Neural progenitor cell (in vitro differentiated cells): Measurements from ENCODE around the gene FAT2. TPM values are rescaled to one million over a fixed set of nuclear protein-coding genes. Genes with fewer than 3 reads are reported as not detected.

Source experiments
- DNase-seq: peaks from one replicate; pipeline ENCODE4 v3.0.0-alpha.2; 2016; ENCODE audit warnings: low spot score
- H2AFZ ChIP-seq: fragments of 200-600 bp; sonication (generic); replicated peaks from 2 replicates; pipeline ENCODE4 v1.6.1; 2016; ENCODE audit warnings: antibody characterized with exemption
- H3F3A ChIP-seq: fragments of 200-600 bp; sonication (generic); 2 replicates; pipeline ENCODE4 v1.6.1; 2016; ENCODE audit warnings: antibody characterized with exemption, low read depth
- H3K27ac ChIP-seq: fragments of 200-600 bp; sonication (generic); 2 replicates; pipeline ENCODE4 v1.5.1; 2016; ENCODE audit warnings: mild to moderate bottlenecking
- H3K27me3 ChIP-seq: fragments of 200-600 bp; sonication (generic); 2 replicates; pipeline ENCODE4 v1.6.1; 2016; ENCODE audit warnings: mild to moderate bottlenecking, moderate library complexity
- H3K36me3 ChIP-seq: fragments of 200-600 bp; sonication (generic); 2 replicates; pipeline ENCODE4 v1.5.1; 2016
- H3K4me1 ChIP-seq: fragments of 200-600 bp; sonication (generic); 2 replicates; pipeline ENCODE4 v1.6.1; 2016; ENCODE audit warnings: mixed run types
- H3K4me2 ChIP-seq: fragments of 200-600 bp; sonication (generic); 2 replicates; pipeline ENCODE4 v1.6.1; 2016
- H3K4me3 ChIP-seq: fragments of 200-600 bp; sonication (generic); 2 replicates; pipeline ENCODE4 v1.5.1; 2016
- H3K79me2 ChIP-seq: fragments of 200-600 bp; sonication (generic); 2 replicates; pipeline ENCODE4 v1.6.1; 2016; ENCODE audit warnings: low read depth
- H3K9ac ChIP-seq: fragments of 200-600 bp; sonication (generic); 2 replicates; pipeline ENCODE4 v1.6.1; 2016
- H3K9me3 ChIP-seq: fragments of 200-600 bp; sonication (generic); 2 replicates; pipeline ENCODE4 v1.5.1; 2016; ENCODE audit warnings: low read depth
- H4K20me1 ChIP-seq: fragments of 200-600 bp; sonication (generic); 2 replicates; pipeline ENCODE4 v1.6.1; 2016; ENCODE audit warnings: low read depth
- H3K27ac Mint-ChIP-seq: 3 replicates; pipeline ENCODE4 v1.8.0; 2021; ENCODE audit warnings: mixed read lengths
- H3K27me3 Mint-ChIP-seq: 2 replicates; pipeline ENCODE4 v1.8.0; 2022; ENCODE audit warnings: low read depth, mild to moderate bottlenecking, inconsistent platforms, moderate library complexity, mixed read lengths; ENCODE audit not compliant: insufficient read depth
- H3K36me3 Mint-ChIP-seq: 3 replicates; pipeline ENCODE4 v1.8.0; 2021; ENCODE audit warnings: mixed read lengths
- H3K4me1 Mint-ChIP-seq: 3 replicates; pipeline ENCODE4 v1.8.0; 2021; ENCODE audit warnings: mixed read lengths
- H3K4me3 Mint-ChIP-seq: 3 replicates; pipeline ENCODE4 v1.8.0; 2021; ENCODE audit warnings: mild to moderate bottlenecking, moderate library complexity, mixed read lengths
- H3K9me3 Mint-ChIP-seq: 3 replicates; pipeline ENCODE4 v1.8.0; 2020; ENCODE audit warnings: mixed read lengths
- CTCF ChIP-seq: fragments of 200-600 bp; sonication (generic); IDR thresholded peaks from 2 replicates; pipeline ENCODE4 v1.5.1; 2017; ENCODE audit warnings: antibody characterized with exemption, mild to moderate bottlenecking
- EZH2 ChIP-seq: fragments of 200-600 bp; sonication (generic); IDR thresholded peaks from 2 replicates; pipeline ENCODE4 v1.6.1; 2017; ENCODE audit warnings: antibody characterized with exemption, mild to moderate bottlenecking, moderate library complexity
- EZH2phosphoT487 ChIP-seq: fragments of 200-600 bp; sonication (generic); IDR thresholded peaks from 2 replicates; pipeline ENCODE4 v1.6.1; 2017; ENCODE audit warnings: antibody characterized with exemption
- total RNA-seq: library from RNA; depleted of rRNA; stranded (reverse); fragments of >200 nt; gene quantifications from 2 replicates; pipeline ENCODE4 v1.2.3, GENCODE V29; 2015; ENCODE audit warnings: low replicate concordance

Gene FAT2
- total RNA-seq, 1 donor from 2014 or later, result 0.36 TPM

- H3K27ac ChIP-seq, result no peak overlapping the region
- peaks cover 8% of the 10 kb centered on the region for H3K27me3 Mint-ChIP-seq
Observed at GRCh38 chr5:151625285-151625684, 34.2 kb upstream of the FAT2 start.

GRCh38 chr5:151624476-151624875 is 33.3 kb upstream of the FAT2 start:
- H3K27me3 Mint-ChIP-seq, result peaks cover 8% of the 10 kb centered on the region
- peak overlapping the region; percentile 65 for H2AFZ ChIP-seq
- no peaks in the 10 kb centered on the region for H3K9me3 Mint-ChIP-seq
- H3K4me3 ChIP-seq, result no peak overlapping the region
- H4K20me1 ChIP-seq, result no peaks in the 10 kb centered on the region
- no peak overlapping the region for H3K4me3 Mint-ChIP-seq
- H3K9ac ChIP-seq, result peak overlapping the region; percentile 11
- H3K9me3 ChIP-seq, result no peaks in the 10 kb centered on the region
- no peaks in the 10 kb centered on the region for H3K36me3 ChIP-seq
- peak; percentile 21 for DNase-seq
- H3K4me2 ChIP-seq, result peak overlapping the region; percentile 36
- H3K4me1 ChIP-seq, result peaks cover 27% of the 10 kb centered on the region
- no peaks in the 10 kb centered on the region for H3K36me3 Mint-ChIP-seq
- TF ChIP-seq EZH2phosphoT487, result no peak
- TF ChIP-seq CTCF, result no peak
- no peak for TF ChIP-seq EZH2
- no peak overlapping the region for H3K27ac Mint-ChIP-seq
- peaks cover 20% of the 10 kb centered on the region for H3F3A ChIP-seq
- H3K27me3 ChIP-seq, result no peaks in the 10 kb centered on the region
- peak overlapping the region; percentile 49 for H3K27ac ChIP-seq
- peaks cover 29% of the 10 kb centered on the region for H3K4me1 Mint-ChIP-seq
- no peaks in the 10 kb centered on the region for H3K79me2 ChIP-seq

More at GRCh38 chr5:151625285-151625684, 34.2 kb upstream of the FAT2 start:
- H3K9ac ChIP-seq, result no peak overlapping the region
- no peaks in the 10 kb centered on the region for H3K9me3 Mint-ChIP-seq
- peaks cover 20% of the 10 kb centered on the region for H3K4me1 ChIP-seq
- H3K79me2 ChIP-seq, result no peaks in the 10 kb centered on the region
- no peak for DNase-seq
- no peak overlapping the region for H3K4me3 ChIP-seq
- H3K4me2 ChIP-seq, result no peak overlapping the region
- TF ChIP-seq EZH2 (no peak), EZH2phosphoT487 (no peak)
- no peaks in the 10 kb centered on the region for H3K9me3 ChIP-seq
- no peaks in the 10 kb centered on the region for H4K20me1 ChIP-seq
- peaks cover 15% of the 10 kb centered on the region for H3F3A ChIP-seq
- peaks cover 21% of the 10 kb centered on the region for H3K4me1 Mint-ChIP-seq
- H3K27me3 ChIP-seq, result no peaks in the 10 kb centered on the region
- H2AFZ ChIP-seq, result no peak overlapping the region
- no peaks in the 10 kb centered on the region for H3K36me3 Mint-ChIP-seq
- H3K4me3 Mint-ChIP-seq, result no peak overlapping the region
- H3K27ac Mint-ChIP-seq, result no peak overlapping the region
- H3K36me3 ChIP-seq, result no peaks in the 10 kb centered on the region

DNA sequence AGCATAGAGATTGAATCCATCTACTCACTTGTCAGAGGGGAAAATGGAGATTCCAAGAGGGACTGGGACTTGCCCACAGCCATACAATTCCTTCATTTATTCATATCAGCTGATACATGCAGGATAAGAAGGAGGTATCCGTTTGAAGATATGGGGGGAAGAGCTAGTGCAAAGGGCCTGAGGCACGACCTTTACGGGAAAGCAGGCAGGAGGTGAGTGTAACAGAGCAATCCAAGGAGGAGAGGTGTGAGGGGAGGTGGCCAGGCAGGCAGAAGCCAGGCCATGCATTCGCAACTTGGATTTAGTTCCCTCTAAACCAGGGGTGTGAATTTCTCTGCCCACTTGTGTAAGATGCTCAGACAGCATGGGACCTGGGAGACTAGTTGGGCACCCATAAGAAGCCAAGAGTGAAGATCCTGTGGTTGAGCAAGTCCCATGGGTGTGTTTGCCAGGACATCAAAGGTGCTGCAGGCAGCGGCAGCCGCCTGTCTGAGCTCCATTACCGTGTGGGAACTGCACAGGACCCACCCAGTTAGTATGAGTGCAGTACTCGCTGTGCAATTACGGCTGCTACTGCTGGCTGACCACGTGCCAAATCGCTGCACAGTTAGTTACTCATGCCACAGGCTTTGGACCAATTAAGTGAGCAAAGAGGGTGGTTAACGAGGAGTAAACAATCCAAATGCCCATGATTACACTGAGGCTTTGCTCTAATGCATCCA is 31.4 kb upstream of the FAT2 start:
- Histone ChIP-seq H3F3A (peaks cover 36% of the 10 kb centered on the region), H3K4me3 (no peak overlapping the region), H3K27me3 (no peaks in the 10 kb centered on the region), H3K79me2 (no peaks in the 10 kb centered on the region), H3K9me3 (no peaks in the 10 kb centered on the region), H3K9ac (no peak overlapping the region), H4K20me1 (no peaks in the 10 kb centered on the region), H3K4me1 (peaks cover 38% of the 10 kb centered on the region), H3K36me3 (no peaks in the 10 kb centered on the region), H2AFZ (no peak overlapping the region), H3K27ac (no peak overlapping the region), H3K4me2 (no peak overlapping the region)
- Mint-ChIP-seq H3K9me3 (no peaks in the 10 kb centered on the region), H3K4me1 (peaks cover 38% of the 10 kb centered on the region), H3K27me3 (peaks cover 8% of the 10 kb centered on the region), H3K4me3 (no peak overlapping the region), H3K36me3 (no peaks in the 10 kb centered on the region), H3K27ac (no peak overlapping the region)
- DNase-seq, result no peak
- no peak for TF ChIP-seq CTCF
- TF ChIP-seq EZH2, result no peak
- no peak for TF ChIP-seq EZH2phosphoT487

GRCh38 chr5:151620461-151620840 is 29.3 kb upstream of the FAT2 start:
- Histone ChIP-seq H3K27me3 (no peaks in the 10 kb centered on the region), H2AFZ (peak overlapping the region; percentile 37), H3K36me3 (no peaks in the 10 kb centered on the region), H3K4me2 (peak overlapping the region; percentile 54), H3K27ac (no peak overlapping the region), H4K20me1 (no peaks in the 10 kb centered on the region), H3K79me2 (no peaks in the 10 kb centered on the region), H3K4me3 (no peak overlapping the region), H3K9me3 (no peaks in the 10 kb centered on the region), H3F3A (peaks cover 36% of the 10 kb centered on the region), H3K4me1 (peaks cover 38% of the 10 kb centered on the region), H3K9ac (no peak overlapping the region)
- Mint-ChIP-seq H3K36me3 (no peaks in the 10 kb centered on the region), H3K4me1 (peaks cover 38% of the 10 kb centered on the region), H3K4me3 (no peak overlapping the region), H3K27me3 (peaks cover 8% of the 10 kb centered on the region), H3K27ac (peak overlapping the region; percentile 54), H3K9me3 (no peaks in the 10 kb centered on the region)
- no peak for TF ChIP-seq EZH2
- no peak for TF ChIP-seq CTCF
- TF ChIP-seq EZH2phosphoT487, result no peak
- DNase-seq, result peak; percentile 11
